Retinal pigment epithelial cell (primary cell): ENCODE measurements around the gene MARS1.
"Not testable (repeated sequence)": the region's sequence is repeated elsewhere in the genome, so short reads cannot be mapped to it uniquely, and the experiment has no call there.

Source experiments
- DNase-seq: peaks from one replicate; pipeline ENCODE4 v3.0.0-alpha.2; 2010; ENCODE audit warnings: low read depth
- H3K4me3 ChIP-seq: 2 replicates; pipeline ENCODE4 v1.5.1; 2011; ENCODE audit warnings: mild to moderate bottlenecking, low read length, control low read depth, moderate library complexity
- TF ChIP-seq, protein P1 (sequence below): conservative IDR thresholded peaks from 2 replicates; pipeline ENCODE4 v1.5.1; 2011; ENCODE audit warnings: low read depth, low read length, control low read depth, inconsistent platforms

MARS1 gene

DNA sequence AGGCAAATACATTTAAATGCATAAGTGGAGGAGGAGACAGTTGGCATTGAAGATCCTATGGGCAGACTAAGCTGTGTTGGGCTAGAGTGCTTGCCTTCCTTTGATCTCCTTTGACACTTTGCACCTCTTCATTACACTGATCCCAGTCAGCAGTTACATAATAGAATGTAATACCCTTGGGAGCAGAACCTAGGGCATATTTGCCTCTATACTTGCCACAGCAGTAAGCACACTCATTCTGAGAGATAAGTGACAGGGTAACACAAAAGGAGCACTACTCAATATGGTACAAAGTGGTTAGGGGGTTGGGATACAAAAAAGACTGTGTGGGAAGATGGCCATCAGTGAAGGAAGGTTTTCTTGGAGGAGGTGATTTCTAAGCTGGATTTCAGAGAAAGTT lies 9.0 kb downstream of the MARS1 start:
- DNase-seq, result no peak
- TF ChIP-seq, protein P1, sequence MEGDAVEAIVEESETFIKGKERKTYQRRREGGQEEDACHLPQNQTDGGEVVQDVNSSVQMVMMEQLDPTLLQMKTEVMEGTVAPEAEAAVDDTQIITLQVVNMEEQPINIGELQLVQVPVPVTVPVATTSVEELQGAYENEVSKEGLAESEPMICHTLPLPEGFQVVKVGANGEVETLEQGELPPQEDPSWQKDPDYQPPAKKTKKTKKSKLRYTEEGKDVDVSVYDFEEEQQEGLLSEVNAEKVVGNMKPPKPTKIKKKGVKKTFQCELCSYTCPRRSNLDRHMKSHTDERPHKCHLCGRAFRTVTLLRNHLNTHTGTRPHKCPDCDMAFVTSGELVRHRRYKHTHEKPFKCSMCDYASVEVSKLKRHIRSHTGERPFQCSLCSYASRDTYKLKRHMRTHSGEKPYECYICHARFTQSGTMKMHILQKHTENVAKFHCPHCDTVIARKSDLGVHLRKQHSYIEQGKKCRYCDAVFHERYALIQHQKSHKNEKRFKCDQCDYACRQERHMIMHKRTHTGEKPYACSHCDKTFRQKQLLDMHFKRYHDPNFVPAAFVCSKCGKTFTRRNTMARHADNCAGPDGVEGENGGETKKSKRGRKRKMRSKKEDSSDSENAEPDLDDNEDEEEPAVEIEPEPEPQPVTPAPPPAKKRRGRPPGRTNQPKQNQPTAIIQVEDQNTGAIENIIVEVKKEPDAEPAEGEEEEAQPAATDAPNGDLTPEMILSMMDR, result no peak
- no peak overlapping the region for H3K4me3 ChIP-seq

DNA sequence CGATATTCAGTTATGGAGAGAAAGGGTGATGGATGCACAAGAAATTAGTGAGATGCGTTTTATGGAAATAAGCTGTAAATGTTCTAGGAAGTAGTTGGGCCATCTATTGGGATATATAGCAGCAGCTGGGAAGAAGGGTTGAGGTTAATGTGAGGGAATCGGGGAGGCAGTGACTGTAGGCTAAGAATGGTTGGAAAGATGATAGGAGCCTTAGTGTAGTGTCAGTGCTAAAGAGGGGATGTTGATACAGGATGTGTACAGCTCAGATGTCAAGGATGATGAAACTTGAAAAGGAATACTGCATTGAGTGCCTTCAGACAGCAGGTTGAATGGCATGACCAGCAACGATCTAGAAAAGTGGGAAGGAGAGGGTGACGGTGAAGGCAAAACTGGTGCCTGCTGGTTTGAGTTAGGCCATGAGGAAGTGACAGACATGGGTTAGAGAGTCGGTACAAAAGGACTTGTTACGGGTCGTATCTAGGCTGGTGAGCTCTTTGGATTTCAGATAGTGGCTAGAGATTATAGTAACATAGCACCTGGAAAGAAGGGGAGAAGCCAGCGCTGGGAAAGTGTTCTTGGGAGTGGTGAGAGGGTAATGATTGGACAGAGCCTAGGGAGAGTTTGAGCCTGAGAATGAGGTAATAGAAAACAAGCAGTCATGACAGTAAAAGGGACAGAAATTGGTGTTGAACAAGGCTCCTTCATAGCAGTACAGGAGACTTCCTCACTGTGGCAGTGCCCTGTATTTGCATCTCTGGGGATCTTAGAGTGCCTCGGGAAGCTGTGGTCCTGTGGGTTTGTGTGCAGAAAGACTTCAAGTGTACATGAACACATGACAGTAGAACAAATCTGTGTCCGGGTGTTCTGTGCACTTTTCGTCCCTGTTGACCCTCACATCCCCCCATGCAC lies 9.6 kb downstream of the MARS1 start:
- TF ChIP-seq, protein P1, result no peak
- no peak overlapping the region for H3K4me3 ChIP-seq
- no peak for DNase-seq

DNA sequence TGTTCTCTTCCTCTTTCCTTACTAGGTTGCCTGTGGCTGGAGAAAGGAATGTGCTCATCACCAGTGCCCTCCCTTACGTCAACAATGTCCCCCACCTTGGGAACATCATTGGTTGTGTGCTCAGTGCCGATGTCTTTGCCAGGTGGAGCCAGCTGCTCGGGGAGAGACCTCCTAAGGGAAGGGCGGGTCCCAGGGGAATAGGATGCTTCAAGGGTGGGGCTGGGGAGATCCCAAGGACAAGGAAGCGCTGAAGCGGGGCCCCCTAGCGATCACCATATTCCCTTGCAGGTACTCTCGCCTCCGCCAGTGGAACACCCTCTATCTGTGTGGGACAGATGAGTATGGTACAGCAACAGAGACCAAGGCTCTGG lies 10.2 kb downstream of the MARS1 start:
- H3K4me3 ChIP-seq, result no peak overlapping the region
- DNase-seq, result no peak
- TF ChIP-seq, protein P1, result peak; percentile 4

DNA sequence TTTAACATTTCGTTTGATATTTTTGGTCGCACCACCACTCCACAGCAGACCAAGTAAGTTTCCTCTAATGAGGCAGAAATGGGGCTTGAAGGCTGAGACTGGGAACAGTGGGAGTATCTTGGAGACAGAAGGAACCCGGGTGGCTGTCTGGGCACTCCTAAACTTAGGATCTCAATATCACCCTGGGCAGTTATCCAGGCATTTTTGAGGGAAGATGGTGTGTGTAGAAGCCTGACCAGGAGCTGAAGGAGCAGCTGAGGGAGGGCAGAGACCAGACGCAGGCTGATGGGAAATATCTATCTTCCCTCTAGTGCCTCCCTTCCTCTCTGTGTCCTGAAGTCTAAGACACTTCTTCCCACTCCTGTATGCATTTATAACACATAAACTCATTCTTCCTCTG lies 10.7 kb downstream of the MARS1 start:
- no peak overlapping the region for H3K4me3 ChIP-seq
- TF ChIP-seq, protein P1, result no peak
- no peak for DNase-seq

DNA sequence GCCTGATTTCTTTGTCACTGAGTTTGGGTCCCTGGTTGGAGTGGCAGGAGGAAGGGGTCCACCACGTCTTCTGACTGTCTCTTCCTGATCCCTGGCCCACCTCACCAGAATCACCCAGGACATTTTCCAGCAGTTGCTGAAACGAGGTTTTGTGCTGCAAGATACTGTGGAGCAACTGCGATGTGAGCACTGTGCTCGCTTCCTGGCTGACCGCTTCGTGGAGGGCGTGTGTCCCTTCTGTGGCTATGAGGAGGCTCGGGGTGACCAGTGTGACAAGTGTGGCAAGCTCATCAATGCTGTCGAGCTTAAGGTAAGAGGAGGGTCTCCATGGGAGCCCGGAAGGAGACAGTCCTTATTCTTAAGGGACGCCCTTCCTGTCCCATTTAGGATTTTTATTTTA lies 12.3 kb downstream of the MARS1 start:
- no peak for DNase-seq
- TF ChIP-seq, protein P1, result no peak
- no peak overlapping the region for H3K4me3 ChIP-seq

DNA sequence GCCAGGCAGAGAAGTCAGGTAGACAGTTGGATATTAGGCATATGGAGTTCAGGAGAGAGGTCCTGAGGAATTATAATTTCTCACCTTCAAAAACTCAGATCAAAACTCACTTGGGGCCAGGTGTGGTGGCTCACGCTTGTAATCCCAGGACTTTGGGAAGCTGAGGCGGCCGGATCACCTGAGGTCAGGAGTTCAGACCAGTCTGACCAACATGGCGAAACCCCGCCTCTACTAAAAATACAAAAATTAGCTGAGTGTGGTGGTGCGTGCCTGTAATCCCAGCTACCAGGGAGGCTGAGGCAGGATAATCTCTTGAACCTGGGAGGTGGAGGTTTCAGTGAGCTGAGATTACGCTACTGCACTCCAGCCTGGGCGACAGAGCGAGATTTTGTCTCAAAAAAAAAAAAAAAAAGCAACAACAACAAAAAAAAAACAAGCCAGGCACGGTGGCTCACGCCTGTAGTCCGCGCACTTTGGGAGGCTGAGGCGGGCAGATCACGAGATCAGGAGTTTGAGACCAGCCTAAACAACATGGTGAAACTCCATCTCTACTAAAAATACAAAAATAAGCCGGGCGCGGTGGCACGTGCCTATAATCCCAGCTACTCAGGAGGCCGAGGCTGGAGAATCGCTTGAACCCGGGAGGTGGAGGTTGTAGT lies 14.6 kb downstream of the MARS1 start:
- not testable (repeated sequence) for H3K4me3 ChIP-seq, DNase-seq

DNA sequence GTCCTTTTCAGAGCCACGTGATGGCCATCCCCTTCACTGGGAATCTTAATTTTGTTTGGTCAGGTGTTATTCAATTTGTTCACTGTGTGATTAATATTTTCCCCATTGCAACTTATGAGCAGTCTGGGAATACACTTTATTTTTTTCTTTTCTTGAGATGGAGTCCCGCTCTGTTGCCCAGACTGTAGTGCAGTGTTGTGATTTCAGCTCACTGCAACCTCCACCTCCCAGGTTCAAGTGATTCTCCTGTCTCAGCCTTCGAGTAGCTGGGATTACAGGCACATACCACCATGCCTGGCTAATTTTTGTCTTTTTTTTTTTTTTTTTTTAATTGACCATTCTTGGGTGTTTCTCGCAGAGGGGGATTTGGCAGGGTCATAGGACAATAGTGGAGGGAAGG lies 18.7 kb downstream of the MARS1 start:
- not testable (repeated sequence) for DNase-seq, H3K4me3 ChIP-seq

DNA sequence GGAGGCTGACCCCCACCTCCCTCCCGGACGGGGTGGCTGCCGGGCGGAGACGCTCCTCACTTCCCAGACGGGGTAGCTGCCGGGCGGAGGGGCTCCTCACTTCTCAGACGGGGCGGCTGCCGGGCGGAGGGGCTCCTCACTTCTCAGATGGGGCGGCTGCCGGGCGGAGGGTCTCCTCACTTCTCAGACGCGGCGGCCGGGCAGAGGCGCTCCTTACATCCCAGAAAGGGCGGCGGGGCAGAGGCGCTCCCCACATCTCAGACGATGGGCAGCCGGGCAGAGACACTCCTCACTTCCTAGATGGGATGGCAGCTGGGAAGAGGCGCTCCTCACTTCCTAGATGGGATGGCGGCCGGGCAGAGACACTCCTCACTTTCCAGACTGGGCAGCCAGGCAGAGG lies 19.9 kb downstream of the MARS1 start:
- DNase-seq, H3K4me3 ChIP-seq: not testable (repeated sequence)
